Left ventricle myocardium inferior (tissue), 1 donor: ENCODE results near the gene LUZP2. TPM values are rescaled to one million over a fixed set of nuclear protein-coding genes. Genes with fewer than 3 reads are reported as not detected.
"Not testable (repeated sequence)": the region's sequence is repeated elsewhere in the genome, so short reads cannot be mapped to it uniquely, and the experiment has no call there.

Experiments
- DNase-seq: peaks from one replicate; pipeline ENCODE4 v3.0.0-alpha.2; 2020
- H3K27ac ChIP-seq: fragments of 200-600 bp; replicated peaks from 2 replicates; pipeline ENCODE4 v1.8.0; 2021
- H3K27me3 ChIP-seq: fragments of 200-600 bp; 2 replicates; pipeline ENCODE4 v1.8.0; 2021; ENCODE audit warnings: low read depth
- H3K36me3 ChIP-seq: fragments of 200-600 bp; 2 replicates; pipeline ENCODE4 v1.8.0; 2021
- H3K4me1 ChIP-seq: fragments of 200-600 bp; 2 replicates; pipeline ENCODE4 v1.8.0; 2021
- H3K4me3 ChIP-seq: fragments of 200-600 bp; 2 replicates; pipeline ENCODE4 v1.8.0; 2021; ENCODE audit warnings: mild to moderate bottlenecking, moderate library complexity
- H3K9me3 ChIP-seq: fragments of 200-600 bp; replicated peaks from 2 replicates; pipeline ENCODE4 v1.8.0; 2021
- CTCF ChIP-seq: fragments of 200-600 bp; IDR thresholded peaks from 2 replicates; pipeline ENCODE4 v1.8.0; 2021; ENCODE audit warnings: antibody characterized with exemption, mild to moderate bottlenecking, borderline replicate concordance
- intact Hi-C: fragments of 100-400 bp; cut with micrococcal nuclease; formaldehyde crosslinking; loops from one replicate; pipeline ENCODE4 v1.11.0; 2022
- total RNA-seq: library from RNA; stranded (reverse); fragmentation: NEBNext Ultra II Directional; extraction: Animal tissue kit (Norgen Biotek cat#: 25700); gene quantifications from one replicate; pipeline ENCODE4 v1.2.1, GENCODE V29; 2021
- donor health status: DM: no; HTN: yes; CAD: no; lungs with severe emphysema.

The LUZP2 gene
- total RNA-seq, 1 donor from 2014 or later: not detected

- Histone ChIP-seq H3K9me3 (no peaks in the 10 kb centered on the region), H3K36me3 (no peaks in the 10 kb centered on the region), H3K27ac (no peak overlapping the region), H3K4me1 (no peaks in the 10 kb centered on the region), H3K4me3 (no peak overlapping the region), H3K27me3 (no peaks in the 10 kb centered on the region)
- no peak for DNase-seq
- no peak for TF ChIP-seq CTCF
- intact Hi-C loops: no loop called here
Observed at GRCh38 chr11:24890426-24890825, 393.6 kb downstream of the LUZP2 start.

GRCh38 chr11:24891845-24892492 is 395.1 kb downstream of the LUZP2 start:
- H3K9me3 ChIP-seq, intact Hi-C loops, H3K36me3 ChIP-seq, H3K4me1 ChIP-seq, DNase-seq, H3K27me3 ChIP-seq, H3K27ac ChIP-seq, H3K4me3 ChIP-seq: not testable (repeated sequence)

GRCh38 chr11:24896118-24896835 is 399.4 kb downstream of the LUZP2 start:
- intact Hi-C loops: no loop called here
- Histone ChIP-seq H3K27me3 (no peaks in the 10 kb centered on the region), H3K9me3 (no peaks in the 10 kb centered on the region), H3K27ac (no peak overlapping the region), H3K4me3 (no peak overlapping the region), H3K36me3 (no peaks in the 10 kb centered on the region), H3K4me1 (no peaks in the 10 kb centered on the region)
- no peak for DNase-seq
- TF ChIP-seq CTCF: no peak

GRCh38 chr11:24900514-24900913 is 403.7 kb downstream of the LUZP2 start:
- no peak for TF ChIP-seq CTCF
- no peaks in the 10 kb centered on the region for H3K4me1 ChIP-seq
- H3K27me3 ChIP-seq: no peaks in the 10 kb centered on the region
- no peak overlapping the region for H3K4me3 ChIP-seq
- H3K9me3 ChIP-seq: no peaks in the 10 kb centered on the region
- no peak for DNase-seq
- no peaks in the 10 kb centered on the region for H3K36me3 ChIP-seq
- intact Hi-C loops: no loop called here
- no peak overlapping the region for H3K27ac ChIP-seq

GRCh38 chr11:24900960-24901549 is 404.2 kb downstream of the LUZP2 start:
- Histone ChIP-seq H3K36me3 (no peaks in the 10 kb centered on the region), H3K4me3 (no peak overlapping the region), H3K4me1 (no peaks in the 10 kb centered on the region), H3K27me3 (no peaks in the 10 kb centered on the region), H3K27ac (no peak overlapping the region), H3K9me3 (no peaks in the 10 kb centered on the region)
- no peak for DNase-seq
- intact Hi-C loops: no loop called here
- no peak for TF ChIP-seq CTCF

GRCh38 chr11:24903555-24903954 is 406.7 kb downstream of the LUZP2 start:
- no peaks in the 10 kb centered on the region for H3K9me3 ChIP-seq
- H3K4me1 ChIP-seq: no peaks in the 10 kb centered on the region
- no peaks in the 10 kb centered on the region for H3K27me3 ChIP-seq
- intact Hi-C loops: no loop called here
- TF ChIP-seq CTCF: no peak
- H3K4me3 ChIP-seq: no peak overlapping the region
- no peak for DNase-seq
- no peaks in the 10 kb centered on the region for H3K36me3 ChIP-seq
- no peak overlapping the region for H3K27ac ChIP-seq
